CD4-positive, alpha-beta T cell (primary cell): ENCODE data around the gene TNS4. TPM values are rescaled to one million over a fixed set of nuclear protein-coding genes. Genes with fewer than 3 reads are reported as not detected.

Experiments
- ATAC-seq: fragments of 200-7000 bp; cut with Tn5 transposase; one replicate; pipeline ENCODE4 v1.10.0; 2022; ENCODE audit warnings: mild to moderate bottlenecking; ENCODE audit not compliant: poor library complexity
- CTCF ChIA-PET: fragments of 350-600 bp; sonication (Branson Sonifier 250); formaldehyde crosslinking; loops from one replicate; lab custom pipeline; 2021; ENCODE audit warnings: antibody characterized with exemption, inconsistent platforms; lab: Charles Lee
- POLR2A ChIA-PET: fragments of 350-600 bp; sonication (Branson Sonifier 250); formaldehyde crosslinking; loops from one replicate; lab custom pipeline; 2021; ENCODE audit warnings: antibody characterized with exemption, inconsistent platforms; lab: Charles Lee
- DNase-seq, 14 experiments: peaks; one replicate each; pipeline ENCODE4 v3.0.0-alpha.2; 2013 to 2020; ENCODE audit warnings: mixed read lengths in 2 of 14
- H3K27ac ChIP-seq, 2 donors: one replicate each; pipeline versions ENCODE4 v1.5.1 to v1.7.0; 2013; ENCODE audit warnings: low read length in 2 of 2, low read depth in 1 of 2, mild to moderate bottlenecking in 1 of 2
- H3K27me3 ChIP-seq, 2 experiments: 1 replicate in 1 of 2; 2 replicates in 1 of 2; pipeline versions ENCODE4 v1.6.1 to v1.7.0; 2013; ENCODE audit warnings: low read length in 2 of 2, control low read depth in 1 of 2, mild to moderate bottlenecking in 1 of 2, moderate library complexity in 1 of 2; ENCODE audit not compliant: insufficient read depth in 2 of 2, control insufficient read depth in 1 of 2
- H3K36me3 ChIP-seq: one replicate; pipeline ENCODE4 v1.6.1; 2013; ENCODE audit warnings: low read length, control low read depth; ENCODE audit not compliant: insufficient read depth
- H3K4me1 ChIP-seq: one replicate; pipeline ENCODE4 v1.6.1; 2013; ENCODE audit warnings: low read length, control low read depth; ENCODE audit not compliant: insufficient read depth
- H3K4me3 ChIP-seq: one replicate; pipeline ENCODE4 v1.5.1; 2013; ENCODE audit warnings: mild to moderate bottlenecking, low read length, moderate library complexity
- H3K9me3 ChIP-seq, 2 experiments: 1 replicate in 1 of 2; 2 replicates in 1 of 2; pipeline versions ENCODE4 v1.6.1 to v1.7.0; 2013; ENCODE audit warnings: low read length in 2 of 2, mild to moderate bottlenecking in 2 of 2, control low read depth in 1 of 2, moderate library complexity in 1 of 2; ENCODE audit not compliant: control insufficient read depth in 1 of 2, insufficient read depth in 1 of 2
- H3K27ac Mint-ChIP-seq: one replicate; pipeline ENCODE4 v1.8.0; 2020; ENCODE audit warnings: mixed read lengths
- H3K27me3 Mint-ChIP-seq: one replicate; pipeline ENCODE4 v1.8.0; 2021; ENCODE audit warnings: mixed read lengths
- H3K36me3 Mint-ChIP-seq: one replicate; pipeline ENCODE4 v1.8.0; 2021; ENCODE audit warnings: low read depth, mixed read lengths
- H3K4me1 Mint-ChIP-seq: one replicate; pipeline ENCODE4 v1.8.0; 2021; ENCODE audit warnings: low read depth, mixed read lengths
- H3K4me3 Mint-ChIP-seq: one replicate; pipeline ENCODE4 v1.8.0; 2020; ENCODE audit warnings: mild to moderate bottlenecking, mixed read lengths
- H3K9me3 Mint-ChIP-seq: one replicate; pipeline ENCODE4 v1.8.0; 2020; ENCODE audit warnings: mixed read lengths
- intact Hi-C, 2 experiments: fragments of 100-400 bp; cut with DNase I in 1 of 2; cut with micrococcal nuclease in 1 of 2; formaldehyde crosslinking; loops; one replicate each; pipeline versions ENCODE4 v1.15.1 to v1.9.0; 2023 to 2025; cut with DNase I, micrococcal nuclease
- total RNA-seq, 174 experiments: library from RNA in 2 of 174; stranded (reverse) in 2 of 174; gene quantifications; one replicate each; pipeline ENCODE4 v1.2.3 and lab custom pipeline; 2021 to 2026
- TF ChIP-seq, protein P1 (sequence below): fragments of 200-600 bp; IDR thresholded peaks from one replicate; pipeline ENCODE4 v1.8.0; 2022; ENCODE audit warnings: antibody characterized with exemption, mild to moderate bottlenecking

The TNS4 gene
- total RNA-seq, 2 experiments from 2014 or later = 3.0 to 4.2 TPM

DNA sequence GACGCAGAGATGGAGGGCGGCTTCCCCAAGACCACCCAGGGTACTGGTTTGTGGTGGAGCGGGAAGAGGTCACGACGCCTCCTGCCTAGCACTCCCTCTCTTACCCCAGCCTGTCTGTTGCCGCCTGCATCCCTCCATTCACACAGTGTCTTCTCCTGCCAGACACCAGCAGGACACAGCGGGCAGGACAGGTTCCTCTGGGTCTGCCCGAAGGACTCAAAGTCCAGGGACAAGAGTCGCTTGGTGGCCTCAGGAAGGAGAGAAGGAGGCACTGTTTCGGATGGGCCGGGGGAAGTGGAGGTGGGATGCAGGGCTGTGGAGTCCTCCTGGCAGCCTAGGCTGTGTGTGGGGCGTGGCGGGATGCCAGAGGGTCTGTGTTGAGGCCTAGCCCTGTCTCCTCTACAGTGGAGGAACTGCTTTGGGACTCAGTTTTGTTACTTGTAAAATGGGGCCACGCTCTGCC, 19.6 kb upstream of the TNS4 start:
- intact Hi-C loops = no loop called here
- DNase-seq (peak in 1 of 14 experiments; percentile 25), ATAC-seq (no peak)
- Mint-ChIP-seq H3K4me3 (no peak overlapping the region), H3K9me3 (peaks cover 13% of the 10 kb centered on the region), H3K27me3 (no peaks in the 10 kb centered on the region), H3K4me1 (peaks cover 40% of the 10 kb centered on the region), H3K36me3 (peaks cover 19% of the 10 kb centered on the region), H3K27ac (no peak overlapping the region)
- Histone ChIP-seq H3K36me3 (no peaks in the 10 kb centered on the region), H3K4me3 (no peak overlapping the region), H3K27me3 (no peaks in the 10 kb centered on the region), H3K4me1 (peaks cover 62% of the 10 kb centered on the region), H3K9me3 (peaks cover 4 to 16% of the 10 kb centered on the region in 2 experiments), H3K27ac (no peak overlapping the region)
- CTCF ChIA-PET = interaction anchor here (1.3 kb wide), 1 partner anchor 12 kb away, joined by 7 read pairs; no protein-coding TSS in a partner anchor
- TF ChIP-seq, protein P1, sequence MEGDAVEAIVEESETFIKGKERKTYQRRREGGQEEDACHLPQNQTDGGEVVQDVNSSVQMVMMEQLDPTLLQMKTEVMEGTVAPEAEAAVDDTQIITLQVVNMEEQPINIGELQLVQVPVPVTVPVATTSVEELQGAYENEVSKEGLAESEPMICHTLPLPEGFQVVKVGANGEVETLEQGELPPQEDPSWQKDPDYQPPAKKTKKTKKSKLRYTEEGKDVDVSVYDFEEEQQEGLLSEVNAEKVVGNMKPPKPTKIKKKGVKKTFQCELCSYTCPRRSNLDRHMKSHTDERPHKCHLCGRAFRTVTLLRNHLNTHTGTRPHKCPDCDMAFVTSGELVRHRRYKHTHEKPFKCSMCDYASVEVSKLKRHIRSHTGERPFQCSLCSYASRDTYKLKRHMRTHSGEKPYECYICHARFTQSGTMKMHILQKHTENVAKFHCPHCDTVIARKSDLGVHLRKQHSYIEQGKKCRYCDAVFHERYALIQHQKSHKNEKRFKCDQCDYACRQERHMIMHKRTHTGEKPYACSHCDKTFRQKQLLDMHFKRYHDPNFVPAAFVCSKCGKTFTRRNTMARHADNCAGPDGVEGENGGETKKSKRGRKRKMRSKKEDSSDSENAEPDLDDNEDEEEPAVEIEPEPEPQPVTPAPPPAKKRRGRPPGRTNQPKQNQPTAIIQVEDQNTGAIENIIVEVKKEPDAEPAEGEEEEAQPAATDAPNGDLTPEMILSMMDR = no peak
- POLR2A ChIA-PET = interaction anchor here (1.0 to 6.1 kb wide), 3 partner anchors 11 to 20 kb away, joined by 3 to 100 read pairs (median 6); no protein-coding TSS in a partner anchor

DNA sequence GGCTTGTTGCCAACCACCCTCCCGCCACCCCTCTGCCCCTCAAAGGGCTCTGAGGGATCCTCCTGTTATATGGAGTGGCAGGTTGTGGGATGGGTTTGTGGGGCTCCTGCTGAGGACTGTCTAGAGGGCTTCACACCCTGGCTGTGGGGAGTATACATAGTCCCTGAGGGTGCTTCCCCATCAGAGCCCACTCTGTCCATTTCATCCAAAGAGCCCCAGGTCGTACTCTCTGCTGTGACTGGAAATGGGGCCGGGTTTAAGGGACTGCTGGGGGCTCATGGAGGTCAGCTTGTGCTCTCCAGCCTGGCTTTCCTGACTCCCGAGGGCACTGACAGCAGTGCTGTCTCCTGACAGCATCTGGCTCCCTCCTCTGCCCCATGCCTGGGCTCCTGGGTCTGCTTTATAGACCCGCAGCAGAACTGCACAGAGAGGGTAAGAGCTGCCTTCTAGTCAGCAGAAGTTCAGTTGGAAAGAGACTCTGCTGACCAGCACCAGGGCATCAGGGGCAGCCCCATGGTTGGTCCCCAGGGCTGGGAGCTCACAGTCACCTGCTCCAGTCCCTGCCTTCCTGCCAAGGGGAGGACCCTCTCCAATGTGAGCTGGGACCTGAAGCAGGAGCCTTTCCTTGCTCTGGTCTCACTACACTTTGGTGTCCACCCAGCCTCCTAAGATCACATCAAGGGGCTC, 17.8 kb upstream of the TNS4 start:
- Histone ChIP-seq H3K9me3 (peaks cover under 1 to 1% of the 10 kb centered on the region in 2 experiments), H3K4me1 (peaks cover 80% of the 10 kb centered on the region), H3K36me3 (no peaks in the 10 kb centered on the region), H3K27me3 (no peaks in the 10 kb centered on the region), H3K27ac (no peak overlapping the region), H3K4me3 (peak overlapping the region; percentile 51)
- peak overlapping the region; percentile 37 for H3K27ac Mint-ChIP-seq
- TF ChIP-seq, protein P1 = no peak
- DNase-seq = peak in 1 of 14 experiments; percentile 30
- H3K9me3 Mint-ChIP-seq = no peaks in the 10 kb centered on the region
- intact Hi-C loops = no loop called here
- no peak for ATAC-seq
- H3K27me3 Mint-ChIP-seq = no peaks in the 10 kb centered on the region
- H3K4me1 Mint-ChIP-seq = peaks cover 58% of the 10 kb centered on the region
- no peak overlapping the region for H3K4me3 Mint-ChIP-seq
- ChIA-PET POLR2A (interaction anchor here (0.9 to 6.1 kb wide), 3 partner anchors 13 to 28 kb away, joined by 3 to 100 read pairs (median 6); no protein-coding TSS in a partner anchor), CTCF (interaction anchor here (3.2 kb wide), 1 partner anchor 14 kb away, joined by 16 read pairs; no protein-coding TSS in a partner anchor)
- peaks cover 8% of the 10 kb centered on the region for H3K36me3 Mint-ChIP-seq

DNA sequence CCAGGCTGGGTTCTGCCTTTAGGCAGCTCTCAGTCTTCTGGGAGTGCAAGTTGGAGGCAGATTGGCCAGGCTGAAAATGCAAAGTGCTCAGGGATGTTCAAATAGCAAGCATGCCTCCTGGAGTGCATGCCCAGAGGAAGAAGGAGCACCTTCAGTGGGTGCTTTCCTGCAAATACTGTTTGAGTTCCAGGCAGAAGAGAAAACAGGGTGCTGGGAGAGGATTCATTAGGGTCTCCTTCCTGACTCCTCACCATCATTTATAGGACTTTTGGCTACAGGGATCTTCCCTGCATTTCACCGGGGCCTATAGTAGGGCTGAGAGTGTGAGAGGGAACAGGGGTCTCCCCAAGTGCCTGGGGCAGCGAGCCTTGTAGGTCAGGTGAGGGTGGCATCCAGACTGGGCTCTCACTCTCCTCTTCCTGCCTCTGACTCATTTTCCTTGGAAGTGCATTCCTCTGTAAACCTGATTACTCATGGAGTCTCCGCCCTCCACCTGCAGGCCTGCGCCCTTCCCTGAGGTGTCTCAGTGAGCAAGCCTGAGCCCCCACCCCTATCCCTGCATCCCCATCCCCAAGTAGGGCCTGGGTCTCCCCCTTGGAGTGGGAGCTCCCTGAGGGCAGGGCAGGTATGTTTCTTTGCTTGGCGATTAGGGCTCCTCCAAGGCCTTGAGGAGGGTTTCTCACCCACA, 17.1 kb upstream of the TNS4 start:
- no peaks in the 10 kb centered on the region for H3K27me3 Mint-ChIP-seq
- H3K36me3 Mint-ChIP-seq = peaks cover 4% of the 10 kb centered on the region
- ChIA-PET POLR2A (interaction anchor here (0.6 to 6.1 kb wide), 7 partner anchors 11 to 71 kb away, joined by 3 to 100 read pairs (median 6); no protein-coding TSS in a partner anchor), CTCF (interaction anchor here (1.0 to 3.2 kb wide), 3 partner anchors 9 to 160 kb away, joined by 3 to 16 read pairs (median 3); no protein-coding TSS in a partner anchor)
- Histone ChIP-seq H3K27ac (no peak overlapping the region), H3K4me1 (peaks cover 85% of the 10 kb centered on the region), H3K36me3 (no peaks in the 10 kb centered on the region), H3K4me3 (peak overlapping the region; percentile 51), H3K27me3 (no peaks in the 10 kb centered on the region), H3K9me3 (no peaks in the 10 kb centered on the region)
- H3K9me3 Mint-ChIP-seq = no peaks in the 10 kb centered on the region
- H3K4me1 Mint-ChIP-seq = peaks cover 64% of the 10 kb centered on the region
- ATAC-seq = no peak
- H3K27ac Mint-ChIP-seq = peak overlapping the region; percentile 62
- TF ChIP-seq, protein P1 = no peak
- peak overlapping the region; percentile 69 for H3K4me3 Mint-ChIP-seq
- intact Hi-C loops = no loop called here
- peak in 1 of 14 experiments; percentile 30 for DNase-seq
